Placental pericyte (primary cell): ENCODE measurements around the gene LRRIQ4. TPM values are rescaled to one million over a fixed set of nuclear protein-coding genes. Genes with fewer than 3 reads are reported as not detected.

Source experiments
- total RNA-seq: library from RNA; depleted of rRNA; stranded (reverse); fragments of >200 nt; gene quantifications from 2 replicates; pipeline ENCODE4 v1.2.3, GENCODE V29; 2012

LRRIQ4 gene
- 0.14 TPM in 1 of 2 replicates, not detected in the other for total RNA-seq

DNA sequence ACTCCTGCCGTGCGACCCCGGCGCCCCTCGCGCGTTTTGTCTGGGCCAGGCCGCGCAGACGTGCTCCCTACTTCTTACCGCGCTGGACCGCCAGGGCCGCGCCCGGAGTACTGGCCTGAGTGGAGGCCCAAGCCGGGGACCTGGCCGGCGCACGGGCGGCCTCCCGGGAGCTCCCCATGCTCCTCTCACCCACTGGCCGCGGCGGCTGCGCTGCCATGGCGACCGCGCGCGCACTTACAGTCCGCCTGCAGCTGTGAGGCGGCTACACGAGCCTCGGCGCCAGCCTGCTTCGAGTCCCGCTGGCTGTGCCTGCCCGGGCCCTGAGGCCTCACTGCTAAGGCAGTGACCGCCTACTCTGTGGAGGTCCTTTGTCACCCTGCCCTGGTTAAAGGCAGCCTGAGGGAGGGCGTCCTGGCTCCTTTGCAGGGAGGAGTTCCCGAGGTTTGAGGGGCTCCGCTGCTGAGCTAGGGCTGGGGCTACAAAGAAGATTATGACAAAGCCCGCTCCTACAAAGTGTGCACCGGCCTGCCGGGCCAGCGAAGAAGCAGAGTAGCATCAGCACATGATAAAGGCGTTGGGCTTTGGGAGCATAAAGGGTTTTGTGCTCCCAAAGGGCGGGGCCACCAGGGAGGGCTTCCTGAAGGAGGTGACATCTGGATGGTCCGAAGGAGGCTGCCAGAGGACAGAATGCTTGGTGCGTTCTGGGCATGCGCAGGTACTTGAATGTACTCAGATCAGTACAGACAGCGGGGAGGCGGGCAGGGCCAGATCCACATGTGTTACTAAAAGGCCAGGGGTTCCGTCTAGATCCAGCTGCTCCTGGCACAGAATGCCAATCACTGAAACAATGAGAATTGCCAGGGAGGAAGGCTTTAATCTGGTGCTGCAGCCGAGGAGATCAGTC lies at the start of gene LRRIQ4, which contains the start of gene LRRC34:
LRRIQ4 (plus strand) TSS at position 539 of the 904 bp plus-strand sequence. CDS start 9,052 bp downstream, outside the sequence.
LRRC34 (minus strand) TSS at position 573 of the 904 bp plus-strand sequence; CDS start at position 217, 356 bp downstream.

GRCh38 chr3:169764882-169765612 lies 47.6 kb upstream of the LRRIQ4 start, which contains the start of gene TERC:
Gene TERC, minus strand, starts transcription at chr3:169765060.

DNA sequence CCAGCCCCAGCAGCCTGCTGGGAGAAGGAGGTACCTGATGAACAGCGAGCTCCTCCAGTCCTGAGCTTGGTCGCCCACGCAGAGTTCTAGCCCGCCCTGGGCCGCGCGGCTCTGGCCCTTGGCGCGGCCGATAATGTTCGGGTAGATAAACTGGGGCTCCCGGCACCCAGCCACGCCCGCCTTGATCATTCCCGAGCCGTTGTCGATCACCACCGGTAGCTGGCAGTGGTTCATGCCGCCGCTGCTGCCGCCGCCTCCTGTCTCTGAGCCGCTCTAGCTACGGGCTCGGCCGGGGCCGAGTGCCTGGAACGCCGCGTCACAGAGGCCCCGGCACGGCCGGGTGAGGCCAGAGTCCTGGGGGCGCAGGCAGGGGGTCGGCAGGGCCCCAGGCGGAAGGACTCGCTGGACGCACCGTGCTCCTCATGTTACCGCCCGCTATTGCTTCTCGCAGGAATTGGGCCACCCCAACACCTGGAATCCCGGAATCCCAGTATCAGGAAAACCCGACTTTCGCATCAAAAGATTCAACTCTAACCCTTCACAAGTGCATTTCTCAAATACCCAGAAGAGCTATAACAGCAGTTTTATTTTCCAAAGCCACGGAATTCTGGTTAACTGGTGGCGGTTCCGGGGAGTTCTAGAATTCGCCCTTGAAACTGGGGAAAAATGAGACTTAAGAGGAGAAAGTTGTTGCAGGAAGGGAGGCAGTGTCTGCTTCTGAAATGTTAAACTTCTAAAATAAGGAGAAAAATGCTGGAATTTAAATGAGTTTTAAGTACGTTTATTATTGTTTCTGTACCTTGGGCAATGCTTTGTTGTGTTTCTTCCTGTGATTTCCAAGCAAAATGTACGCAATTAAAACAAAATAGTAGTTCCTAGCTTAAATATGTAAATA lies 43.1 kb upstream of the LRRIQ4 start, which contains the start of gene ACTRT3:
ACTRT3 (minus strand) TSS at position 275 of the 895 bp plus-strand sequence; CDS start at position 234, 41 bp downstream.

DNA sequence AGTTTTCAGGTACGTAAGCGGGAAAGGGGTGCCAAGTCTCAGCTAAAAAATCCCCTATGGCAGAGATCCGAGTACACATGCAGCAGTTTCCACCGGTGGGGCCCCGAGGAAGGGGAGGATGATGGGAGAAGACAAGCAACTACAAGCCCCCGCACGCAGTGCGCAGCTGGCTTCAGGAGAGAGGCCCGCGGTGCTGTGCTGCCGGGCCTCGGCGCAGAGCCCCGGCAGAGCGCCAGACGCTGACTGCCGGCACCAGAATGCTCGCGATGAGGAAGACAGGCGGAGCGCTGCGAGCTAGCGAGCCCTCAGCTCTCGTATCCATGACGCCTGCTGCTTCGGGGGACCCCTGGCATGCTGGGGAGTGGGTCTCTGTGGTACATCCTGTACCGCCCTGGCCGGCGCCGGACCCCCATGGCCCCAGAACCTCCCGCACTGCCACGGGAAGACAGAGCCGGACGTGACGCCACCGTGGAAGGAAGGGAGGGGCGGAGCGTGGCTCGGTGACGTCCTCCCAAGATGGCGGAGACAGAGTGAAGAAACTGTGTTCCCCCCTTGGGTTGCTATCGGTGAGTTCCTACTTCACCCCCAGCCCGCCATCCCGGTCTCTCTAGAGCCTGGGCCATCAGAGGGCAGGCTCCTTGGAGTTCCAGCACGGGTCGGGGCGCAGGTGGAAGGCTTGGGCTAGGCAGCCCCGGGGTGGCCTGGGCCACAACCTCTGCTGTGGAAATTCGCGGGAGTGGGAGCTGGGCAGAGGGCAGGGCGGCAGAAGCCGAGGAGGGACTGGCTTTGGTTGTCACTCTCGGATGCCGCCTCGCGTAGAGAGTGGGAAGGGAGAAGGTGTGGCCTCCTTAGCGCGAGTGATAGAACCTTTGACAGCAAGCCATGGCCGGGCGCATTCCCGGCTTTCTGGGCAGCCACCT lies 39.5 kb upstream of the LRRIQ4 start, which contains the start of gene MYNN:
MYNN (plus strand) TSS at position 500 of the 920 bp plus-strand sequence. CDS start 900 bp downstream, outside the sequence.

DNA sequence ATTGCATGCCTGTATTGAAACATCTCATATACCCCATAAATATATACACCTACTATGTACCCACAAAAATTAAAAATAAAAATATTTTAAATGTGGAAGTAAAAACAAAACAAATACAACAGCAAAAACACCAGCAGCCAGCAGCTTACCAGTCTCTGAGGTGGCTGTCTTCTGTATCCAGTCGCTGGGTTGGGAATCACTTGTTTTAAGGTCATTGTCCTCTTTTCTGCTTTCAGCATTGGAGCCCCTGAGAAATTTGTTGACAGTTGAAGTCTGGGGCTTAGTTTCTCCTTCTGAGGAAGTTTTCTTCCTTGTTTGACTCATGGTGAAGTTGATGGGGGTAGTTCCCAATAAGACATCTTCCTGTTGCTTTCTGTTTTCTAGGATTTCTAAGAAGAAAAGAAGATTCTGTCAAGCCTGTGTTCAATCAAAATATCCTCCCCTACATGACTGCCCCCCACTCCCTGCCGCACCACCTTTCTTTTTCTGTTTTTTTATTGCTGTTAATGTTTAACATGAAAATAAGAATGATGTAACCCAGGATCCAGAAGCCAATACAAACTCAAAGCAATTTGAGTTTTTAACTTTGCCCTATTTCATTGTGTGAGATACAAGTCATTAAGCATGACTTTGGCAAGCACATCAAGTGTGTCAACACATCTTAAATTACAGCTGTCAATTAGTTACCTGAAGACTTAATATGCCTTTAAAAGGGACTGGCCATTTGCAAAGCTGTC lies 57.0 kb downstream of the LRRIQ4 start, which contains the start of gene LRRC31:
LRRC31 (minus strand) TSS at position 452 of the 737 bp plus-strand sequence; CDS start at position 324, 128 bp downstream.

Other genes with a start within 250 kb of the LRRIQ4 start
- gene MECOM, start 149.2 kb upstream of the LRRIQ4 start, total RNA-seq, result 2.4 and 48.0 TPM in 2 replicates
- 327 and 718 TPM in 2 replicates for gene TERC, start 47.8 kb upstream of the LRRIQ4 start, total RNA-seq
- gene ACTRT3, start 43.3 kb upstream of the LRRIQ4 start, total RNA-seq, result 2.8 and 6.0 TPM in 2 replicates
- gene MYNN, start 39.5 kb upstream of the LRRIQ4 start, total RNA-seq, result 15.1 and 18.0 TPM in 2 replicates
- gene LRRC34, start within 50 bp of the LRRIQ4 start, total RNA-seq, result 1.8 and 6.6 TPM in 2 replicates
- gene LRRC31, start 57.1 kb downstream of the LRRIQ4 start, total RNA-seq, result not detected in 2 replicates
- gene SAMD7, start 98.7 kb downstream of the LRRIQ4 start, total RNA-seq, result not detected in 2 replicates
- gene SEC62, start 153.9 kb downstream of the LRRIQ4 start, total RNA-seq, result 37.2 and 51.4 TPM in 2 replicates
- 0.14 and 0.44 TPM in 2 replicates for gene GPR160, start 225.1 kb downstream of the LRRIQ4 start, total RNA-seq